ENCODE data around the gene RABGAP1L.

GRCh38 chr1:174413632-174414031 lies 254.3 kb downstream of the RABGAP1L start:
- TF ChIP-seq CTCF (optimal IDR thresholded peaks at IDR 0.05 in 1 of 3, IDR thresholded peaks at IDR 0.05 in 1 of 3, conservative IDR thresholded peaks at IDR 0.05 in 1 of 3; ENCODE audit: extremely low read depth in 1 of 3, insufficient read depth in 2 of 3, low read length in 3 of 3): no peak
- no peak for TF ChIP-seq EZH2 (IDR thresholded peaks at IDR 0.05; ENCODE audit: low read length)

Data from keratinocyte (primary cell).